Activated gamma-delta T cell (primary cell): ENCODE measurements around the gene HSP90AA1.
A peak's percentile ranks its signal among the peaks of the same experiment; 100 is the strongest.
"Not testable (repeated sequence)": the region's sequence is repeated elsewhere in the genome, so short reads cannot be mapped to it uniquely, and the experiment has no call there.

Experiments
- DNase-seq: peaks from one replicate; lab custom pipeline; 2025; lab: John Stamatoyannopoulos, UW

Gene HSP90AA1

GRCh38 chr14:102094101-102094500 lies 7.3 kb upstream of the HSP90AA1 start:
- DNase-seq: no peak

- DNase-seq: no peak
Observed at GRCh38 chr14:102092806-102093205, 6.0 kb upstream of the HSP90AA1 start.

- no peak for DNase-seq
Observed at GRCh38 chr14:102090713-102091112, 3.9 kb upstream of the HSP90AA1 start.

- no peak for DNase-seq
Observed at GRCh38 chr14:102089621-102090343, 2.9 kb upstream of the HSP90AA1 start.

- DNase-seq: peak; percentile 40
Observed at GRCh38 chr14:102088012-102088792, 1.4 kb upstream of the HSP90AA1 start.

- peak; percentile 15 for DNase-seq
Observed at GRCh38 chr14:102087762-102088011, 843 bp upstream of the HSP90AA1 start.

- DNase-seq: no peak
Observed at GRCh38 chr14:102086709-102086971, 204 bp downstream of the HSP90AA1 start.

- DNase-seq: peak; percentile 73
Observed at GRCh38 chr14:102085948-102086708, 716 bp downstream of the HSP90AA1 start.

GRCh38 chr14:102085488-102085887 lies 1.4 kb downstream of the HSP90AA1 start:
- DNase-seq: no peak

- DNase-seq: no peak
Observed at GRCh38 chr14:102084931-102085330, 1.9 kb downstream of the HSP90AA1 start.

GRCh38 chr14:102084522-102084921 lies 2.3 kb downstream of the HSP90AA1 start:
- DNase-seq: not testable (repeated sequence)

- DNase-seq: no peak
Observed at GRCh38 chr14:102081231-102082080, 5.4 kb downstream of the HSP90AA1 start.

- no peak for DNase-seq
Observed at GRCh38 chr14:102080183-102081080, 6.4 kb downstream of the HSP90AA1 start.

- no peak for DNase-seq
Observed at GRCh38 chr14:102079700-102079979, 7.2 kb downstream of the HSP90AA1 start.

- no peak for DNase-seq
Observed at GRCh38 chr14:102078831-102079699, 7.8 kb downstream of the HSP90AA1 start.

- DNase-seq: not testable (repeated sequence)
Observed at GRCh38 chr14:102078361-102078791, 8.5 kb downstream of the HSP90AA1 start.

GRCh38 chr14:102077382-102077709 lies 9.5 kb downstream of the HSP90AA1 start:
- DNase-seq: no peak

- DNase-seq: no peak
Observed at GRCh38 chr14:102075155-102075554, 11.7 kb downstream of the HSP90AA1 start.

GRCh38 chr14:102074415-102074964 lies 12.4 kb downstream of the HSP90AA1 start:
- no peak for DNase-seq
